Dendritic cell treated with granulocyte-macrophage colony-stimulating factor and Interleukin-4, amounts not matched to agents 40 ng/mL and 50 ng/mL, for 4 days (primary cell): ENCODE data around the gene TMEM125.
A peak's percentile ranks its signal among the peaks of the same experiment; 100 is the strongest.

Experiments
- H3K27ac Mint-ChIP-seq: one replicate; pipeline ENCODE4 v1.8.0; 2022; ENCODE audit warnings: mild to moderate bottlenecking, mixed read lengths
- H3K27me3 Mint-ChIP-seq: one replicate; pipeline ENCODE4 v1.8.0; 2022; ENCODE audit warnings: mild to moderate bottlenecking, mixed read lengths
- H3K36me3 Mint-ChIP-seq: one replicate; pipeline ENCODE4 v1.8.0; 2022; ENCODE audit warnings: low read depth, mixed read lengths
- H3K4me1 Mint-ChIP-seq: one replicate; pipeline ENCODE4 v1.8.0; 2022; ENCODE audit warnings: low read depth, mixed read lengths
- H3K4me3 Mint-ChIP-seq: one replicate; pipeline ENCODE4 v1.8.0; 2022; ENCODE audit warnings: mild to moderate bottlenecking, moderate library complexity, mixed read lengths
- H3K9me3 Mint-ChIP-seq: one replicate; pipeline ENCODE4 v1.8.0; 2022; ENCODE audit warnings: mixed read lengths
- intact Hi-C: fragments of 100-400 bp; cut with micrococcal nuclease; formaldehyde crosslinking; loops from one replicate; pipeline ENCODE4 v1.15.0; 2022

Gene TMEM125

DNA sequence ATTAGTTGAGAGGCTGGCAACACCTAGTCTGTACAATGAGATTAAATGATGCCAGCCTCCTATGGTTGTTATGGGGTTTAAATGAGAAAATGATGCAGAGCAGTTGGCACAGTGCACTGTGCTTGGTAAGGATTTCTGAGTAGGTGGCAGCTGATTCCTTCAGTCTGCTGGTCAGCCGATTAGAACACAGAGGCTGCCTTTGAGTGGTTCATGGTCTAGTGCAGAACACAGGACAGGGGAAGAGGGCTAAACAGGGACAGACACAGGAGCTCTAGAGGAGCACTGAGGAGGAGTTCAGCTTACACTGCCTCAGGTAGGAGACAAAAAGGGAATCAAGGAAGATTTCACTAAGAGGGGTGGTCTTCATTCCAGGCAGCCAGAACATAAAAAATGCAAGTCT, 32.4 kb downstream of the TMEM125 start:
- intact Hi-C loops: no loop called here
- H3K4me3 Mint-ChIP-seq: no peak overlapping the region
- no peak overlapping the region for H3K27ac Mint-ChIP-seq
- peaks cover 4% of the 10 kb centered on the region for H3K27me3 Mint-ChIP-seq
- no peaks in the 10 kb centered on the region for H3K36me3 Mint-ChIP-seq
- H3K9me3 Mint-ChIP-seq: no peaks in the 10 kb centered on the region
- peaks cover 14% of the 10 kb centered on the region for H3K4me1 Mint-ChIP-seq

DNA sequence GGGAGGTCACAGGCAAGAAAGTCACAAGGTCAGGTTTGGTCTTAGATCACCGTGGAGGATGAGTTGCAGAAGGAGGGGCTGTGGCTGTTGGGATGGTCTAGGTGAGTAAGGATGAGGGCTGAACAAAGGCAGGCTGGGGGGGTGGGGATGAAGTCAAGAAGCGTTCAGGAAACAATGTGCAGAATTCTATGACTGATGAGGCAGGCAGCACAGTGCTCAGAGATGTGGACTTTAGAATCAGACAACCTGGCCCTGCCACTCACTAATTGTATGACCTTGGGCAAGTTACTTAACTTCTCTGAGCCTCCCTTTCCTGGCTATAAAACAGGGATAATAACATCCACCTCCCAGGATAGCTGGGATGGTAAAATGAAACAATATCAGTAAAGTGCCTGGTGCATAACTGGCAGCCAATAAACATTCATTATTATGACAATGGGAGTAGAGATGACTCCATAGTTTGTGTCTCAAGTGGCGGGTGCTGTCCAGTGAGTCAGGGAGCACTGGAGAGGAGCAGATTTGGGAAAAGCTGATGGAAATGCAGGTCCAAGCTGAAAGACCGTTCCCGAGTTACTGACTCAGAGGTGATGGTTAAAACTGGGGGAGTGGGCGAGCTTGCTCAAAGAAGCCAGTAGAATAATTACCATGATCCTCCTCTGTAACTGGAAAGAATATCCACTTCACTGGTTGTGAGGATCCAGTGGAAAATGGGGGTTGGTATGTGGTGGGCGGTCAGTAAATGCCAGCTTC, 33.1 kb downstream of the TMEM125 start:
- intact Hi-C loops: no loop called here
- H3K36me3 Mint-ChIP-seq: no peaks in the 10 kb centered on the region
- peaks cover 4% of the 10 kb centered on the region for H3K27me3 Mint-ChIP-seq

DNA sequence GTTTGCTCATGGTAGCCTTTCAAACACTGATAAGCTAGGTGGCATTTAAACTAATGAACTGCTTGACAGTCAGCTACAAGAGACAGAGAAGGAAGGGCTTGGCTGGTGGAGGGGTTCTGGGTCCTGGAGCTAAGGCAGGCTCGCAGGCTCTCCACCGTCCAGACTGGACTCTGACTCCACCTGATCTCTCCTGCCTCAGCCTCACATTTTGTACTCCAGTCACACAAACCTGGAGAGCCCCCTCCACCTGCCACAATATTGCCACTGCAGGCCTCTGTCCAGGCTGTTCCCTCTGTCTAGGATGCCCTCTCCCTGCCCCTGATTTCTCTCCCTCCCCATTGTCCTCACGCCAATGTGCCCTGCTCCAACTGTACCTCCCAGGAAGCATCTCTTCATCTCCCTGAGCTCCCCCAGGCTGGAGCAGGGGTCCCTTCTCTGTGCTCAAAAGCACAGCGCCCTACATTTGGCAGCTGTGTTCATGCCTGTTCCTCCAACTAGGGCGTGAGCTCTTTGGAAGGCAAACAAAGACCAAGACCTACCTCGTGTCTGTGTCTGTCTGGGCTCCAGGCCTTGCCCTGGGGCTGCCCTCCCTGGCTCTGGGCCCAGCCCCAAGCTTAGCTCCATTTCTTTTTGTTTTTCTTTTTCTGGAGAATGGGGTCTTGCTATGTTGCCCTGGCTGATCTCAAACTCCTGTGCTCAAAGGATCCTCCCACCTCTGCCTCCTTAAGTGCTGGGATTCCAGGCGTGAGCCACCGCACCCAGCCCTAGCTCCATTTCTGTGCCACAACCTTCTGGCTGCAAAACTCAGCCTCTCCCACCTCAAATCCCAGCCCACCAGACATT, 33.9 kb downstream of the TMEM125 start:
- H3K27me3 Mint-ChIP-seq: peaks cover 4% of the 10 kb centered on the region
- H3K4me3 Mint-ChIP-seq: no peak overlapping the region
- no peak overlapping the region for H3K27ac Mint-ChIP-seq
- H3K36me3 Mint-ChIP-seq: no peaks in the 10 kb centered on the region
- intact Hi-C loops: no loop called here
- H3K9me3 Mint-ChIP-seq: no peaks in the 10 kb centered on the region
- H3K4me1 Mint-ChIP-seq: peaks cover 14% of the 10 kb centered on the region

More for the DNA sequence above, 33.1 kb downstream of the TMEM125 start:
- H3K9me3 Mint-ChIP-seq: no peaks in the 10 kb centered on the region
- no peak overlapping the region for H3K27ac Mint-ChIP-seq
- H3K4me3 Mint-ChIP-seq: no peak overlapping the region
- H3K4me1 Mint-ChIP-seq: peaks cover 14% of the 10 kb centered on the region

DNA sequence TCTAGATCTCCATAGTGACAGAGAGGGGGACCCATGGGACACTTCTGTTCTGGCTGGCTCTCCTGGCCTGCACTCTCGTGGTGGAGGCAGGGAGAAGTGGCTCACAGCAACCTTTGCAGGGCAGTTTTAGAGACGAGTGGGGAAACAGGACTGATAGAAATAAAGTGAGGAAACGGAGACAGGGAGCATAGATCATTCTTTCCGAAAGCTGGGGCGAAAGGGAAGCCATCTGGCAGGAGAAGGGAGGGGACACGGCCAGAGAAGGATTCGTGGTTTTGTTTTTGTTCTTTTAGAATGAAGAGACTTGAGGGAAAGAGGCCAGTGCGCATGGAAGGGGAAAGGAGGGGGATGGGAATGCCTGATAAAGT, 34.5 kb downstream of the TMEM125 start:
- H3K36me3 Mint-ChIP-seq: no peaks in the 10 kb centered on the region
- no peak overlapping the region for H3K27ac Mint-ChIP-seq
- H3K4me1 Mint-ChIP-seq: peaks cover 14% of the 10 kb centered on the region

DNA sequence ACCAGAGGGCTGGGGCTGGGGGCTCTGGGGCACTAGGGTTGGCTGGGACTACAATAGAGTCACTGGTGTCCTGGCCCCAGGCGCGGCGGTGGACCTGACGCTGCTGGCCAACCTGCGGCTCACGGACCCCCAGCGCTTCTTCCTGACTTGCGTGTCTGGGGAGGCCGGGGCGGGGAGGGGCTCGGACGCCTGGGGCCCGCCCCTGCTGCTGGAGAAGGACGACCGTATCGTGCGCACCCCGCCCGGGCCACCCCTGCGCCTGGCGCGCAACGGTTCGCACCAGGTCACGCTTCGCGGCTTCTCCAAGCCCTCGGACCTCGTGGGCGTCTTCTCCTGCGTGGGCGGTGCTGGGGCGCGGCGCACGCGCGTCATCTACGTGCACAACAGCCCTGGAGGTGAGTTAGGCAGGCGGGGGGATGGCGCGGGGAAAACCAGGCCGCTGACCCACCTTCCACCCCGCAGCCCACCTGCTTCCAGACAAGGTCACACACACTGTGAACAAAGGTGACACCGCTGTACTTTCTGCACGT, 35.1 kb downstream of the TMEM125 start:
- intact Hi-C loops: no loop called here
- no peak overlapping the region for H3K4me3 Mint-ChIP-seq
- H3K36me3 Mint-ChIP-seq: no peaks in the 10 kb centered on the region
- H3K9me3 Mint-ChIP-seq: no peaks in the 10 kb centered on the region
- H3K27me3 Mint-ChIP-seq: peaks cover 4% of the 10 kb centered on the region
- H3K4me1 Mint-ChIP-seq: peaks cover 14% of the 10 kb centered on the region
- no peak overlapping the region for H3K27ac Mint-ChIP-seq

More for the DNA sequence above, 34.5 kb downstream of the TMEM125 start:
- peaks cover 4% of the 10 kb centered on the region for H3K27me3 Mint-ChIP-seq
- H3K4me3 Mint-ChIP-seq: no peak overlapping the region
- no peaks in the 10 kb centered on the region for H3K9me3 Mint-ChIP-seq
- intact Hi-C loops: no loop called here

DNA sequence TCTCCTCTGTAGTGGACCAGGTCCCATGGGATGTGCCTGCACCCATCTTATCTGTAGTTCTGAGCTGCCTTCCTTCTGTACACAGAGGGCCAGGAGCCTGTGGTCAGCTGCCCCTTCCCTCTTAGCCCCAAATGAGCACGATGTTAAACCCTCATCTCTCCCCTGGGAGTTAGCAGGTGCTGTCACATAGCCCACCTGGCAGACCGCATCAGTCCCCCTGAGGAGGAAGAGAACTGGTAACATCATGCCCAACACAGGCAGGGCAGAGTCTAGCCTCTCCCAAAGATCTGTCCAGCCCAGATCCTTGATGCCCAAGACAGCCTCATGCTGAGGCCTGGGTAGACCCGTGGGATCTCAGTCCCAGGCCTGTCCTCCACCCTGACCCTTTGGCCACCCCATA, 35.7 kb downstream of the TMEM125 start:
- no peak overlapping the region for H3K27ac Mint-ChIP-seq
- intact Hi-C loops: no loop called here
- peaks cover 4% of the 10 kb centered on the region for H3K27me3 Mint-ChIP-seq
- no peaks in the 10 kb centered on the region for H3K36me3 Mint-ChIP-seq
- peaks cover 14% of the 10 kb centered on the region for H3K4me1 Mint-ChIP-seq
- no peaks in the 10 kb centered on the region for H3K9me3 Mint-ChIP-seq
- no peak overlapping the region for H3K4me3 Mint-ChIP-seq

DNA sequence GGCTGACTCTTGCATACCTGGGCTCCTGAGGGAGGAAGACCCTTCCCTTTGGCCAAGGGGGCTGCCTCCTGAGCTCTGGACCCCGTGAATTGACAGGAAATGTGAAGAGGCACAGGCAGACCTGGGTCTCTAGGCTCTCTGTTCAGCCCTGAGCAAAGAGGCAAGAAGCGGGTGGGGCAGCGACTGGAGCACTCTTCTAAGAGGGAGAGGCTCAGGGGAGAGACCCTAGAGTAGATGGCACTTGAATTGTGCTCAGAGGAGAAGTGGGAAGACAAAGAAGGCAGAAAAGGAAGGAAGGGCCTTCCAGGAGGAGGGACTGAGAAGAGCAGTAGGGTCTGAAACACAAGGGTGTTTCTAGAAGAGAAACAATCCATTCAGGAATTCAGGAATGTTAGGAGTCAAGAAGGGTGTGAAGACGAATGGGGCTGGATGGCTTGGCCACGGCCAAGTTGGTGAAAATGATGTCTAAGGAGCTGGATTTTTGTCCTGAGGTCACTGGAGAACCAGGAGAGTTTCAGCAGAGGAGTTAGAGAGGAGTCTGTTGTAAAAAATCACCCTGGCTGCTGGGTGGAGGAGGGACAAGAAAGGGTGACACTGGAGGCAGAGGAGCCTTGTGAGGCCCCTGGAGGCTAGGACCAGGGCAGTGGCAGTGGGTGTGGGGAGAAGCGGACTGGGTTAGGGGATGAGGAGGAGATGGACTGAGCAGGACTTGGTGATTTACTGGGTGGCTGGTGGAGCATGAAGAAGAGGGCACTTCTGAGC, 36.3 kb downstream of the TMEM125 start:
- H3K9me3 Mint-ChIP-seq: no peaks in the 10 kb centered on the region
- no peaks in the 10 kb centered on the region for H3K36me3 Mint-ChIP-seq
- peaks cover 4% of the 10 kb centered on the region for H3K27me3 Mint-ChIP-seq
- H3K27ac Mint-ChIP-seq: peak overlapping the region; percentile 5
- H3K4me1 Mint-ChIP-seq: peaks cover 7% of the 10 kb centered on the region
- intact Hi-C loops: no loop called here
- H3K4me3 Mint-ChIP-seq: no peak overlapping the region

DNA sequence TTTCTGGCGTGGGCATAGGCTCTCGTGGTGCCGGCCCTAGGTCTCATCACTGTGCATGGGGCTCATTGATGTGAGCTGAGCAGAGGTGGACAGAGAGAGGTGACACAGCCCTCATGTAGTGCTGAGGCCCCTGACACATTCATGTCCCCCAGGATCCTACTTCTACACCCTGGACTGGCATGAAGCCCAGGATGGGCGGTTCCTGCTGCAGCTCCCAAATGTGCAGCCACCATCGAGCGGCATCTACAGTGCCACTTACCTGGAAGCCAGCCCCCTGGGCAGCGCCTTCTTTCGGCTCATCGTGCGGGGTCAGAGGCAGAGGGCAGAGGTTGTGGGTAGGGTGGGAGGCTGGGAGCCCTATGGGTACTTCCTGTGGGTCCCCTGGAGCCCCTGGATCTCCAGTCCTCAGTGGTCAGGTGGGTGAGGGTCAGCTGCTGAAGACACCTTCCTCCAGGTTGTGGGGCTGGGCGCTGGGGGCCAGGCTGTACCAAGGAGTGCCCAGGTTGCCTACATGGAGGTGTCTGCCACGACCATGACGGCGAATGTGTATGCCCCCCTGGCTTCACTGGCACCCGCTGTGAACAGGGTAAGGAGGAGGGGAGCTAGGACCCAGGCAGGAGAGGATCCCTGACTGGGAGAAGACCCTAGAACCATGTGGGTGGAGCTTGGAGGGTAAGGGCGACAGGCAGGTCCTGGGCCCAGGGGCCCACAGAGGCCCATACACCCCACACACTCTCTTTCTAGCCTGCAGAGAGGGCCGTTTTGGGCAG, 37.1 kb downstream of the TMEM125 start:
- no peaks in the 10 kb centered on the region for H3K9me3 Mint-ChIP-seq
- H3K4me1 Mint-ChIP-seq: peaks cover 7% of the 10 kb centered on the region
- intact Hi-C loops: no loop called here
- H3K4me3 Mint-ChIP-seq: no peak overlapping the region
- peaks cover 4% of the 10 kb centered on the region for H3K27me3 Mint-ChIP-seq
- H3K36me3 Mint-ChIP-seq: no peaks in the 10 kb centered on the region
- H3K27ac Mint-ChIP-seq: no peak overlapping the region

DNA sequence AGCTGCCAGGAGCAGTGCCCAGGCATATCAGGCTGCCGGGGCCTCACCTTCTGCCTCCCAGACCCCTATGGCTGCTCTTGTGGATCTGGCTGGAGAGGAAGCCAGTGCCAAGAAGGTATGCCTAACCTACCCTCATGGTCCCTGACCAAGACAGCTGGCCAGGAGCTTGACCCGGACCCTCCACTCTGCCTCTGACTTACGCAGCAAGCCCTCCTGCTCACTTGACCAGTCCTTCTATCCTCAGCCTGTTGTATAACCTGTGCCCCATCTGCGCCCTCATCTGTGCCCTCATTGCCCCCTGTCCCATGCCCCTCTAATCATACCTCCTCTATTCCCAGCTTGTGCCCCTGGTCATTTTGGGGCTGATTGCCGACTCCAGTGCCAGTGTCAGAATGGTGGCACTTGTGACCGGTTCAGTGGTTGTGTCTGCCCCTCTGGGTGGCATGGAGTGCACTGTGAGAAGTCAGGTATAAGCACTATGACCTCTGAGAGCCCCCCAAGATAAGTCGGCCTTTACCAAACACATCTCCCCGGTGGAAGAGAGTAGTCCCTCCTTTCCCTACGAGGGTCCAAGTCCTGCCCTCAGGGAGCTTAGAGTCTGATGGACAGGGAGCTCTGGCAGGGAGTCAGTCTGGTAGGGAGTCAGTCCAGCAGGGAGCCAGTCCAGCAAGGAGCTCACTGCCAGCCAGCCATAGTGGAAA, 37.8 kb downstream of the TMEM125 start:
- no peak overlapping the region for H3K27ac Mint-ChIP-seq
- H3K9me3 Mint-ChIP-seq: no peaks in the 10 kb centered on the region
- no peaks in the 10 kb centered on the region for H3K27me3 Mint-ChIP-seq
- peaks cover 11% of the 10 kb centered on the region for H3K4me1 Mint-ChIP-seq
- no peaks in the 10 kb centered on the region for H3K36me3 Mint-ChIP-seq
- no peak overlapping the region for H3K4me3 Mint-ChIP-seq
- intact Hi-C loops: no loop called here

DNA sequence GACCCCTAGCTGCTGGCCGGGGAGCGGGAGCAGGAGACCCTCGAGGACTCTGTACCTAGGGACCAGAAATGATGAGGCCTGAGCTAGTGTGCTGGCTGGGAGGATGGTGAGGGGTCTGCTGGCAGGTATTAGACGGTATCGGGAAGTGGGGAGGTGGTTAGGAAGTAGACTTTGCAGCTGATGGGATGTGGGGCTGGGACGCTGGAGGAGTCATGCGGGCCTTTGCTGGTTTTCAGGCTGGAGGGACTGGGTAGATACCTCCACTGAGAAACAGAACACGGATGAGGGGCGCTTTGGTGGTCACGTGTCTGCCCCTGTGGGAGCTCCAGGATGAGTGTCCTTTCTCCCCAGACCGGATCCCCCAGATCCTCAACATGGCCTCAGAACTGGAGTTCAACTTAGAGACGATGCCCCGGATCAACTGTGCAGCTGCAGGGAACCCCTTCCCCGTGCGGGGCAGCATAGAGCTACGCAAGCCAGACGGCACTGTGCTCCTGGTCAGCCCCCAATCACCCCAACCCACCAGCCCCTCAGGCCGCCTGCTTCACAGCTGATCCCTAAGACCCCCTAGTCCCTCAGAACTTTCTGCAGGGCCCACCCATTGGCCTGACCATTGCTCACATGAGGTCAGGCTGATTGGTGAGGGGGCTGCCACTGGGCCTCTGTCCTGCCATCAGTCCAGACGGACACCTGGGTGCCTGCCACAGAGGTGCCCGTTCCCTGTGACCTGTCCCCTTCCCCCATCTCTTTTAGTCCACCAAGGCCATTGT, 39.0 kb downstream of the TMEM125 start:
- H3K4me1 Mint-ChIP-seq: peaks cover 15% of the 10 kb centered on the region

DNA sequence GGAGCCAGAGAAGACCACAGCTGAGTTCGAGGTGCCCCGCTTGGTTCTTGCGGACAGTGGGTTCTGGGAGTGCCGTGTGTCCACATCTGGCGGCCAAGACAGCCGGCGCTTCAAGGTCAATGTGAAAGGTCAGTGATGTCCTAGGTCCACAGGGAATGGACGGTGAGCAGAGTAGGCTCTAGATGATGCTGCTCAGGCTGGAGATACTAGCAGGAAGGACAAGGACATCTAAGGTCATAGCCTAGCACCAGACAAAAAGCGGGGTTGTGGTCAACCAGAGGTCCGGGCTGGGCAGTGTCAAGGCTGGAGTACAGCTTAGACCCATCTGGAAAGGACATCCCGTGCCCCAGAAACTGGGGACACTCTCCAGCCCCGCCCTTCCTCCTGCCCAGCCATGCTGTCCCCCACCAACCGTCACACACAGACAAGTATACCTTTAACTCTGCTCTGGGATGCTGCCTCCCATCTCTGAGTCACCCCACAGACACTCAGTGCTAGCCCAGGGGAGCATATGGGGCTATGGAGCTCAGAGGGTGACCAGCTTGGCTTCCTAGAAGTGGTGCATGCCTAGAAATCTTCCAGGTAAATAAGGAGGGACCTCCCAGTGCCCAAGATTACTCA, 39.7 kb downstream of the TMEM125 start:
- intact Hi-C loops: no loop called here
- H3K4me1 Mint-ChIP-seq: peaks cover 15% of the 10 kb centered on the region

More for the DNA sequence above, 39.0 kb downstream of the TMEM125 start:
- Mint-ChIP-seq H3K36me3 (no peaks in the 10 kb centered on the region), H3K4me3 (no peak overlapping the region), H3K27ac (no peak overlapping the region), H3K9me3 (no peaks in the 10 kb centered on the region), H3K27me3 (no peaks in the 10 kb centered on the region)
- intact Hi-C loops: no loop called here

DNA sequence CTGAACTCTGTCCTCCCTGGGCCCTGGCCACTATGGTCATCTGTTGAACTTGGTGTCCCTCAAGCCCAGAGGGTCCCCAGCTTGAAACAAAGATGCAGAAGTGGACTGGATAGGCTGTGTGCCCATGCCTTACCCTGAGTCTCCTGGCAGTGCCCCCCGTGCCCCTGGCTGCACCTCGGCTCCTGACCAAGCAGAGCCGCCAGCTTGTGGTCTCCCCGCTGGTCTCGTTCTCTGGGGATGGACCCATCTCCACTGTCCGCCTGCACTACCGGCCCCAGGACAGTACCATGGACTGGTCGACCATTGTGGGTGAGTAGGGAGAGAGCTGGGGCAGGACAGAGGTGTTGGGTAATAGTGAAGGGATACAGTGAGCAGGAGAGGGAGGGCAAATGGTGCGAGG, 41.7 kb downstream of the TMEM125 start:
- Mint-ChIP-seq H3K4me1 (peaks cover 21% of the 10 kb centered on the region), H3K9me3 (no peaks in the 10 kb centered on the region), H3K27me3 (no peaks in the 10 kb centered on the region), H3K27ac (no peak overlapping the region), H3K36me3 (no peaks in the 10 kb centered on the region), H3K4me3 (no peak overlapping the region)
- intact Hi-C loops: no loop called here

More for the DNA sequence above, 39.7 kb downstream of the TMEM125 start:
- Mint-ChIP-seq H3K9me3 (no peaks in the 10 kb centered on the region), H3K27ac (no peak overlapping the region), H3K36me3 (no peaks in the 10 kb centered on the region), H3K27me3 (no peaks in the 10 kb centered on the region), H3K4me3 (no peak overlapping the region)
